Lower leg skin (tissue), 3 donors: ENCODE results near the gene LGR4.

Experiments used
- CTCF ChIP-seq, 3 donors: fragments of 450-650 bp; IDR thresholded peaks; one replicate each; pipeline ENCODE4 v1.5.1; 2016; ENCODE audit warnings: antibody characterized with exemption in 3 of 3, mild to moderate bottlenecking in 3 of 3, moderate library complexity in 2 of 3
- POLR2A ChIP-seq, 2 donors: fragments of 450-650 bp; IDR thresholded peaks; one replicate each; pipeline ENCODE4 v1.6.1; 2016 to 2017; ENCODE audit warnings: antibody characterized with exemption in 2 of 2, mild to moderate bottlenecking in 1 of 2, moderate library complexity in 1 of 2

GRCh38 chr11:27470826-27471588 lies 1.6 kb downstream of the LGR4 start:
- TF ChIP-seq CTCF (IDR thresholded peaks at IDR 0.05) (no peak), POLR2A (IDR thresholded peaks at IDR 0.05) (no peak)
